Measurements from ENCODE around the gene VPS29.
"Not testable (repeated sequence)": the region's sequence is repeated elsewhere in the genome, so short reads cannot be mapped to it uniquely, and the experiment has no call there.

The VPS29 gene

GRCh38 chr12:110501752-110502738 is at the start of gene VPS29, which contains the start of gene RAD9B:
Gene VPS29 (minus strand): TSS chr12:110502111. CDS start chr12:110502051, 60 bp downstream.
Gene RAD9B (plus strand): TSS chr12:110502331. CDS start chr12:110502338, 7 bp downstream.
- peak; percentile 94 for DNase-seq (ENCODE audit: low read depth)

- no peak for DNase-seq (ENCODE audit: low read depth)
Observed at GRCh38 chr12:110550981-110551380, 49.1 kb upstream of the VPS29 start.

- DNase-seq (ENCODE audit: low read depth), result no peak
Observed at GRCh38 chr12:110549716-110550115, 47.8 kb upstream of the VPS29 start.

DNA sequence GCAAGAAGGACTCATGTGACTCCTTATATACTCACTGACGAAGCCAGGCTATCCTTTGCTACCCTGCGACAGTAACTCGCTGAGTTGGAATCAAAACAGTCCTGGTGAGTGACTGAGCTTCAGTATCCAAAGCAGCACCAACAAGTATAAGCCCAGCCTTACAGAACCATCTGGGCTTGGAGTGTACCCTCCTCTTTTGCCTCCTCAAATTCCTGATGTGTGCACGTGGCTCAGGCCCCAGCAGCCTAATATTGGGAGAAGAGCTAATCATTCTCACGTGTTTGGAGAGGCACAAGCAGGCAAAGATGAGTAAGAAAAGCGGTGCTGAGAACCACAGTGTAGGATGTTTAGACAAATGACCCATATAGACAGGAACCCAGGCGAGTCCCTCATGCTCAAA is 46.8 kb upstream of the VPS29 start:
- no peak for DNase-seq (ENCODE audit: low read depth)

DNA sequence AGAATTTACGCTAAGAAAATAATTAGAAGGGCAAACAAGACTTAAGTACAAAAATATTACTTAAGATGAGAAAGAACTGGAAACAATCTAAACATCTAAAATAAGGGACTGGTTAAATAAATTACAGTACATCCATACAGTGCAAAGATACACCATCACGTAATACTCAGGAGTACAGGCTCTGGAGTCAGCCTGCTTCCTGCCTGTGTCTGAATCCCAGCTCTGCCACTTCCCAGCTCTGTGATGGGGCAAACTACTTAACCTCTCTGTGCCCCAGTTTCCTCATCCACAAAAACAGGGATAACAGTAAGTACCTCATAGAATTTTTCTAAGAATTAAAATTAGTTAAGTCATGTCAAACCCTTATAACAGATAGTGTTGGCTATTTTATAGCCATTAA is 45.2 kb upstream of the VPS29 start:
- no peak for DNase-seq (ENCODE audit: low read depth)

GRCh38 chr12:110546339-110546738 is 44.4 kb upstream of the VPS29 start:
- no peak for DNase-seq (ENCODE audit: low read depth)

DNA sequence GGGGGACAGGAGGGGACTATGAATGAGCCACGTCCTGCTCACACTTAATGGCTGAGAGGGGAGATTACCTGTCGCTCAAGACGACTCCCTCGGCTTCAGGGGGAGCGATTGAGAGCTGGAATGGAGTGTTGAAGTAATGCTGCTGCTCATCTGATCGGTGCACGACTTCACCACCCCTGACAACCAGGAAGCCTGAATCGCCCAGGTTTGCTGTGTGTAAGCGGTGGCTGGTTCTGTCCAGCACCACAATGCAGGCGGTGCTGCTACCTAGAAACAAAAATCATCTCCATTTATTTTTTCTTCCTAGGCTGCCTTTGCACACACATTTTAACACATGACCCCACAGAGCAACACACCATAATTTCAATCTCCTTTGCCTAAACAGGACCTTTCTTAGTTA is 43.9 kb upstream of the VPS29 start:
- no peak for DNase-seq (ENCODE audit: low read depth)

DNA sequence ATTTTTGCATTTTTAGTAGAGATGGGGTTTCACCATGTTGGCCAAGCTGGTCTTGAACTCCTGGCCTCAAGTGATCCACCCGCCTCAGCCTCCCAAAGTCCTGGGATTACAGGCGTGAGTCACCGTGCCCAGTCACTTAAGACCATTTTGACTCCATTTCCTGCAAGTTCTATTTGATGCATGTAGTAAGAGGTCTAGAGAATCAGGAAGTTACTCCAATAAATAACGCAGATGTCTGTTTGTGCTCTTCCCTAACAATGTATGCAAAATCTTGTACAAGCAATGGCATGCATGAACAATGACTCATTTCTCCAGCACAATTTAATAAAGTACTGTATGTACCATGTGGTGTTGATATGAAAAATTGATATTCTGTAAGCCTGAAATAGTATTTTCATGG is 43.3 kb upstream of the VPS29 start:
- not testable (repeated sequence) for DNase-seq (ENCODE audit: low read depth)

- DNase-seq (ENCODE audit: low read depth), result no peak
Observed at GRCh38 chr12:110543965-110544364, 42.1 kb upstream of the VPS29 start.

- no peak for DNase-seq (ENCODE audit: low read depth)
Observed at GRCh38 chr12:110543252-110543959, 41.5 kb upstream of the VPS29 start.

DNA sequence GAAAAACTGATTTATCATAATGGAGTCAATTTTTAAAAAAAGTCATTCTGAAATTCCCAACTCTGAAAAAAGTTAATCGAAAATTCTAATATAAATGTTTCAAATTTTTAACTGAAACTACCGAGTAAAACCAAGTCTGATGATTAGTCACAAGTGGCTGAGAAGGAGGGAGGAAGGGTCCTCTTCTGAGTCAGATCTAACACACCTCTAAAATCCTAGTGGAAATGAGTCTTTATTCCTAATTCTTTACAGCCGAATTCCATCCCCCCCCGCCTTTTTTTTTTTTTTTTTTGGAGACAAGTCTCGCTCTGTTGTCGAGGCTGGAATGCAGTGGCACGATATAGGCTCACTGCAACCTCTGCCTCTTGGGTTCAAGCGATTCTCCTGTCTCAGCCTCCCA is 38.1 kb upstream of the VPS29 start:
- DNase-seq (ENCODE audit: low read depth), result no peak

DNA sequence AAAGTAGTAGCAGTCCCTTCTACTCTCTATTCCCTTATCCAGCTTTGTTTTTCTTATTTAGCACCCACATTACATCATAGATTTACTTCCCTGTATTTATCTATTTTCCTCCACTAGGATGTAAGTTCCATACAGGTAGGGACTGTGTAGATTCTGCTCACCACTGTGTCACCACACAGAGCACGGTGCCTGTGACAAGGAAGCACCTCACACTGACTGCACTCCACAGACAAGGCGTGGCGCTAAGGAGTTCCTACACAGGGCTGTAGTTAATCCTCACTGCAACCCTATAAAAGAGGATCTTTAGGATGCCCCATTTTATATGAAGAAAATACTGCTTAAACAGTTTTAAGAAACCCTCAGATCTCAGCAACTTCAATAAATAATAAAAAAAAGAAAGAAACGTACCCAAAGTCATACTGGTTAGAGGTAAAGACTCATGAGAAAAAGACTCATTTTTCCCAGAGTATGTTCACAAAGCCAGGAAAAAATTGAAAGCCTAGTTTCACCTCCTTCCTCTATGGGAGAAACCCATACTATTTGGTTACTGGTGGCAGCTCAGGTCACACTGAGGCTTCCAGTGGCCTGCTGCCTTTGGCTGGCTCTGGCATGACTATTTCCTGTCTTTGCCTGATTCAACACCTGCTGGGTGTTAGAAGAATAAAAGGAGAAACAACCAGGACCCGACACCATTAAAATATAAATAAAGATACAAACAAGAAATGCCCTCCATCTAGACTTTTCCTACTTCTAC is 37.1 kb upstream of the VPS29 start:
- no peak for DNase-seq (ENCODE audit: low read depth)

GRCh38 chr12:110537605-110538409 is 35.9 kb upstream of the VPS29 start:
- DNase-seq (ENCODE audit: low read depth), result no peak

GRCh38 chr12:110536834-110537604 is 35.1 kb upstream of the VPS29 start:
- no peak for DNase-seq (ENCODE audit: low read depth)

DNA sequence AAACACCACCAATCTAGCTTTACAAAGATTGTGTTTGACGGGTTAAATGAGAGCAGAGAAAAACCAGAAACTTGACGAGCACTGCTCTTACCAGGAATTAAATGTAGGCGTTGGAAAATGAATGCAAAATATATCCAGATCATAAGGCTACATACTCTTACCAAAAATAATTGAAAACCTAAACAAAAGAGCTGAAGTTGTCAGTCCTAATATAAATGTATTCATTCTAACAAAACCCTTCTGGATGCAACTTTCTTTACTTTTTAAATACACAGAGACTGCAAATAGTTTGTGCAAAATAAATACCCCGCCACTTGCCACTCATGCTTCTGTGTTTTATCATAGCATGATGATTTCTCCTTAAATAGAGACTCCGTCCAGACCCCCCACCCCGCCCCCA is 32.9 kb upstream of the VPS29 start:
- no peak for DNase-seq (ENCODE audit: low read depth)

DNA sequence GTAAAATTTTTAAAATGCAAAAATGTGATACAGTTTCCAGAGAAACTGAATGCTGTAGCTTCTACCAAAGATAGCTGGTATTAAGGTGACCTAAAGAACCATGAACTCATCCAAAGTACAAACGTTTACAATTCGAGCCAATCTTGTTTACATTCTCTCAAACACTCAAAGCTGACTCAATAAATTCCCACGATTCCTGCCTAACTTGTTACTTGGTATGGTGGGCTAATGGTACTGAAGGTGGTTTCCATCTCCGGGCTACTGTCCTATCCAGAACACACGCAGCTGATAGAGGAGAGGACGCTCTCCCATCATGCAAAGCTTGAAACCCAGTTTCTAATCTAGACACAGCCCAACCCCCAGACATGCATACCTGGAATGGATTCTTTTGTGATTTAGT is 31.7 kb upstream of the VPS29 start:
- DNase-seq (ENCODE audit: low read depth), result no peak

GRCh38 chr12:110532644-110533043 is 30.7 kb upstream of the VPS29 start:
- no peak for DNase-seq (ENCODE audit: low read depth)

DNA sequence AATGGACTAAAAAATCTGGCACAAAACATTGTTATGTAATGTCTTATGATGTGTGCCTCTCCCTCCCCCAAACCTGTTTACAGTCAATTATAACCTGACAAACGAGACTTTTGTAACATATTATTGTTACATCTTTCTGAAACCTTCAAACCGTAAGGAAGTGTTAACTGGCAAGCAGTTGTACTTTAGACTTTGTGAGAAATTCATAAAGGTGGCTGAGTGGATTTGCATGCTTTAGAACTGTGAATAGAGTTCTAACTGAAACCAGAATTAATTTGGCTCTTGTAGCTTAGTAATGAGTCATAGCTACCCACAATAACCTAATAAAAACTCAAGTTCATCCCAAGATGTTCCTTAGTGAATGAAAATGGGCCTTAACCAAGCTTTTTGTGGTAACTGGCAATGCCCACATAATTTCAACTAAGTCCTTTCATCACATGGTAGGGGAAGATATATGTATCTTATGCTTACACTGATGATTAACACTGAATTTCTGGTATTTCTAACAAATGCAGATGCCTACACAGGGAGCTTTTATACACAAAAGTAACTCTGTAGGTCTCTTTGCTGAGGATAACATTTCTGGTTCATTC is 29.9 kb upstream of the VPS29 start:
- DNase-seq (ENCODE audit: low read depth), result no peak

DNA sequence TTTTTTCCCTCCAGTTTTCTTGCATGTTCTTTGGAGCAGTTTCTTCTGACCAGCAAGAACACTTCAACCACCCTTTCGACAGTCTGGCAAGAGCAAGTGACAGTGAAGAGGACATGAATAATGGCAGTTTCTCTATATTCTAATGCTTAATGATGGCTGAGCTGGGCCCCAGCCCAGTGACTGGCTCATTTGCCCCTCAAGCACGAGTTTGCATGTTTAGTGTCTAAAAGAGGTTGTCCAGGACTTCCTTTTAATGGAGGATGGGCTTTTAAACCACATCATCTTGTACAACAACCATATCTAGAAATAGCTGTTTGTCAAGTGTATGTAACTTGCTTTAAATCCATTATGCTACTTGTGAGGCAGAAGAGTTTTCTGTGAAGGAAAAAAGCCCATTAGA is 28.6 kb upstream of the VPS29 start:
- DNase-seq (ENCODE audit: low read depth), result no peak

- DNase-seq (ENCODE audit: low read depth), result no peak
Observed at GRCh38 chr12:110528277-110528839, 26.4 kb upstream of the VPS29 start.
